Mesendoderm (in vitro differentiated cells): Measurements from ENCODE around the gene FASN.

Source experiments
- DNase-seq: peaks from one replicate; pipeline ENCODE4 v3.0.0; 2013
- H2AK5ac ChIP-seq: 2 replicates; pipeline ENCODE4 v1.6.1; 2013; ENCODE audit warnings: low read length, inconsistent platforms
- H2BK120ac ChIP-seq: 2 replicates; pipeline ENCODE4 v1.6.1; 2013; ENCODE audit warnings: low read depth, mild to moderate bottlenecking, low read length, moderate library complexity, mixed read lengths
- H2BK15ac ChIP-seq: replicated peaks from 2 replicates; pipeline ENCODE4 v1.6.1; 2013; ENCODE audit warnings: low read depth, mild to moderate bottlenecking, moderate library complexity
- H2BK5ac ChIP-seq: 2 replicates; pipeline ENCODE4 v1.6.1; 2013; ENCODE audit warnings: low read length, inconsistent platforms
- H3K18ac ChIP-seq: 2 replicates; pipeline ENCODE4 v1.6.1; 2013; ENCODE audit warnings: mild to moderate bottlenecking, low read length, mixed read lengths
- H3K23ac ChIP-seq: one replicate; pipeline ENCODE4 v1.6.1; 2013; ENCODE audit warnings: low read length
- H3K27ac ChIP-seq: 2 replicates; pipeline ENCODE4 v1.5.1; 2013; ENCODE audit warnings: low read depth, mild to moderate bottlenecking, inconsistent platforms, low read length, moderate library complexity
- H3K27me3 ChIP-seq: 2 replicates; pipeline ENCODE4 v1.6.1; 2013; ENCODE audit warnings: low read length, control low read depth, mild to moderate bottlenecking, inconsistent platforms; ENCODE audit not compliant: insufficient read depth, poor library complexity
- H3K36me3 ChIP-seq: 2 replicates; pipeline ENCODE4 v1.6.1; 2013; ENCODE audit warnings: low read length, inconsistent platforms; ENCODE audit not compliant: control insufficient read depth, insufficient read depth
- H3K4ac ChIP-seq: one replicate; pipeline ENCODE4 v1.6.1; 2013; ENCODE audit warnings: low read depth, mild to moderate bottlenecking, low read length, moderate library complexity
- H3K4me1 ChIP-seq: 2 replicates; pipeline ENCODE4 v1.6.1; 2013; ENCODE audit warnings: low read depth, low read length, inconsistent platforms; ENCODE audit not compliant: control insufficient read depth
- H3K4me2 ChIP-seq: 2 replicates; pipeline ENCODE4 v1.6.1; 2013; ENCODE audit warnings: low read length
- H3K4me3 ChIP-seq: 2 replicates; pipeline ENCODE4 v1.5.1; 2013; ENCODE audit warnings: mild to moderate bottlenecking, low read length
- H3K56ac ChIP-seq: one replicate; pipeline ENCODE4 v1.6.1; 2013; ENCODE audit warnings: low read length
- H3K79me1 ChIP-seq: 2 replicates; pipeline ENCODE4 v1.6.1; 2013; ENCODE audit warnings: low read length, inconsistent platforms
- H3K79me2 ChIP-seq: 2 replicates; pipeline ENCODE4 v1.6.1; 2013; ENCODE audit warnings: mild to moderate bottlenecking, low read length; ENCODE audit not compliant: control insufficient read depth, insufficient read depth
- H3K9ac ChIP-seq: 2 replicates; pipeline ENCODE4 v1.6.1; 2013; ENCODE audit warnings: low read length, inconsistent platforms
- H4K5ac ChIP-seq: one replicate; pipeline ENCODE4 v1.6.1; 2013; ENCODE audit warnings: low read length
- H4K8ac ChIP-seq: one replicate; pipeline ENCODE4 v1.6.1; 2013; ENCODE audit warnings: low read depth, mild to moderate bottlenecking, control low read depth, low read length, moderate library complexity
- WGBS: extraction: QIAGEN DNeasy Blood & Tissue Kit; methylation state at CpG from one replicate; pipeline ENCODE4 v1.1.7; 2013; ENCODE audit warnings: low lambda C conversion rate, missing lambda C conversion rate; ENCODE audit not compliant: insufficient coverage; ENCODE audit errors: extremely low coverage; 5-methylcytosine and 5-hydroxymethylcytosine counted together

The FASN gene

GRCh38 chr17:82055965-82056728 is 41.9 kb downstream of the FASN start:
- Histone ChIP-seq H2BK5ac (no peak overlapping the region), H4K5ac (no peak overlapping the region), H3K18ac (no peak overlapping the region), H3K4ac (no peak overlapping the region), H3K79me2 (peaks cover 7% of the 10 kb centered on the region), H4K8ac (no peak overlapping the region), H3K79me1 (peaks cover 3% of the 10 kb centered on the region), H2BK120ac (no peak overlapping the region), H2BK15ac (no peak overlapping the region), H3K4me1 (no peaks in the 10 kb centered on the region), H2AK5ac (no peak overlapping the region), H3K27me3 (no peaks in the 10 kb centered on the region), H3K27ac (no peak overlapping the region), H3K23ac (no peak overlapping the region), H3K56ac (no peak overlapping the region), H3K9ac (no peak overlapping the region), H3K4me2 (no peak overlapping the region), H3K36me3 (peaks cover 8% of the 10 kb centered on the region), H3K4me3 (no peak overlapping the region)
- DNase-seq = no peak
- WGBS = no CpG with 5 or more reads among the region's 28 CpGs

- no peak overlapping the region for H2AK5ac ChIP-seq
- H2BK5ac ChIP-seq = no peak overlapping the region
- peaks cover 6% of the 10 kb centered on the region for H3K36me3 ChIP-seq
- no peak overlapping the region for H4K8ac ChIP-seq
- no peak overlapping the region for H3K9ac ChIP-seq
- H2BK120ac ChIP-seq = no peak overlapping the region
- H2BK15ac ChIP-seq = no peak overlapping the region
- DNase-seq = no peak
- H3K79me2 ChIP-seq = peaks cover 7% of the 10 kb centered on the region
- no peaks in the 10 kb centered on the region for H3K27me3 ChIP-seq
- H3K4ac ChIP-seq = no peak overlapping the region
- no peak overlapping the region for H4K5ac ChIP-seq
- H3K27ac ChIP-seq = no peak overlapping the region
- no peak overlapping the region for H3K56ac ChIP-seq
- H3K79me1 ChIP-seq = peaks cover 3% of the 10 kb centered on the region
- H3K4me2 ChIP-seq = no peak overlapping the region
- H3K18ac ChIP-seq = no peak overlapping the region
- no peak overlapping the region for H3K4me3 ChIP-seq
- no CpG with 5 or more reads among the region's 26 CpGs for WGBS
- H3K4me1 ChIP-seq = no peaks in the 10 kb centered on the region
- no peak overlapping the region for H3K23ac ChIP-seq
Observed at GRCh38 chr17:82055023-82055964, 42.7 kb downstream of the FASN start.

DNA sequence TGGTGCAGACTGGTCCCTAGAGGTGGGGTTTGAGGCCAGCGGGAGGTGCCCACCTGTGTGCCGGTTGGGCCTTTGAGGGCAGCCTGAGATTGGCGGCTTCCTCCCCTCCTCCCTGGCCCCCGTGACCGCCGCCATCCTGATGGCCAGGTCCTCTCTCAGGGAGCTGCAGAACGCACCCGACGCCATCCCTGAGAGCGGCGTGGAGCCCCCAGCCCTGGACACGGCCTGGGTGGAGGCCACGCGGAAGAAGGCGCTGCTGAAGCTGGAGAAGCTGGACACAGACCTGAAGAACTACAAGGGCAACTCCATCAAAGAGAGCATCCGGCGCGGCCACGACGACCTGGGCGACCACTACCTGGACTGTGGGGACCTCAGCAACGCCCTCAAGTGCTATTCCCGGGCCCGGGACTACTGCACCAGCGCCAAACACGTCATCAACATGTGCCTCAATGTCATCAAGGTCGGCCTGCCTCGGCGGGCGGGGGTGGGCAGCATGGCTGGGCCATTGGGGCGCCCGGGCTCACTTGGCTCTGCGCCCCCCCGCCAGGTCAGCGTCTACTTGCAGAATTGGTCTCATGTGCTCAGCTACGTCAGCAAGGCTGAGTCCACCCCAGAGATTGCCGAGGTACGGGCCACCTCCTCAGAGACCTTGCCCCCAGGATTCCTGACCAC is 43.5 kb downstream of the FASN start:
- Histone ChIP-seq H4K5ac (no peak overlapping the region), H3K36me3 (peaks cover 6% of the 10 kb centered on the region), H2BK15ac (no peak overlapping the region), H3K18ac (no peak overlapping the region), H3K56ac (no peak overlapping the region), H4K8ac (no peak overlapping the region), H2BK5ac (no peak overlapping the region), H3K4me2 (no peak overlapping the region), H3K4me3 (no peak overlapping the region), H3K4me1 (no peaks in the 10 kb centered on the region), H2AK5ac (no peak overlapping the region), H3K79me1 (peaks cover 3% of the 10 kb centered on the region), H3K27ac (no peak overlapping the region), H3K27me3 (no peaks in the 10 kb centered on the region), H3K4ac (no peak overlapping the region), H3K79me2 (peaks cover 7% of the 10 kb centered on the region), H2BK120ac (no peak overlapping the region), H3K9ac (no peak overlapping the region), H3K23ac (no peak overlapping the region)
- no peak for DNase-seq
- no CpG with 5 or more reads among the region's 38 CpGs for WGBS

GRCh38 chr17:82053556-82054263 is 44.3 kb downstream of the FASN start:
- Histone ChIP-seq H4K8ac (no peak overlapping the region), H3K4me1 (no peaks in the 10 kb centered on the region), H3K23ac (no peak overlapping the region), H2BK15ac (no peak overlapping the region), H3K9ac (no peak overlapping the region), H3K27ac (no peak overlapping the region), H2BK120ac (no peak overlapping the region), H3K79me2 (peaks cover 7% of the 10 kb centered on the region), H3K4me3 (no peak overlapping the region), H2AK5ac (no peak overlapping the region), H3K36me3 (peaks cover 6% of the 10 kb centered on the region), H3K27me3 (no peaks in the 10 kb centered on the region), H3K18ac (no peak overlapping the region), H2BK5ac (no peak overlapping the region), H3K79me1 (peaks cover 3% of the 10 kb centered on the region), H4K5ac (no peak overlapping the region), H3K4ac (no peak overlapping the region), H3K56ac (no peak overlapping the region), H3K4me2 (no peak overlapping the region)
- no CpG with 5 or more reads among the region's 28 CpGs for WGBS
- no peak for DNase-seq

DNA sequence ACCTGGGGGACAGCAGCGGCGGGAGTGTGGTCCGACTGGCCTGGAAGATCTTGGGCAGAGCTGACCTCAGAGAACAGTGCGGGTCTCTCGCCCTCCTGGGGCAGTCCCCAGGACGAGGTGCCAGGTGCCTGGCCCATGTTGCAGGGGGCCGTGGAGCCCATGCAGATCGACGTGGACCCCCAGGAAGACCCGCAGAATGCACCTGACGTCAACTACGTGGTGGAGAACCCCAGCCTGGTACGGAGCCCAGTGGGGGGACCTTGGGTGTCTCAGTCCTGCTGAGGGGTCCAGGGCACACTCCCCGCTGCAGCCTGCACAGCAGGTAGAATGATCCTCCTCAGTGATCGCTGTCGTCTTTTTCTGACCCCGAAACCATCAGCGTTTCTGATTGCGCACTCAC is 44.9 kb downstream of the FASN start:
- Histone ChIP-seq H3K23ac (no peak overlapping the region), H2BK15ac (no peak overlapping the region), H2AK5ac (no peak overlapping the region), H3K27me3 (no peaks in the 10 kb centered on the region), H3K18ac (no peak overlapping the region), H3K79me2 (peaks cover 7% of the 10 kb centered on the region), H2BK5ac (no peak overlapping the region), H3K9ac (no peak overlapping the region), H3K4me3 (no peak overlapping the region), H3K27ac (no peak overlapping the region), H3K4me1 (no peaks in the 10 kb centered on the region), H3K4ac (no peak overlapping the region), H3K79me1 (peaks cover 3% of the 10 kb centered on the region), H2BK120ac (no peak overlapping the region), H3K56ac (no peak overlapping the region), H3K4me2 (no peak overlapping the region), H3K36me3 (peaks cover 6% of the 10 kb centered on the region), H4K8ac (no peak overlapping the region), H4K5ac (no peak overlapping the region)
- DNase-seq = no peak
- WGBS = no CpG with 5 or more reads among the region's 19 CpGs
